Endothelial cell of umbilical vein (primary cell): ENCODE results near the gene LGALS12. TPM values are rescaled to one million over a fixed set of nuclear protein-coding genes. Genes with fewer than 3 reads are reported as not detected.

Experiments used
- BruUV-seq: library from RNA; stranded (reverse); fragments of 400-500 nt; replicated peaks from 2 replicates; lab custom pipeline; 2021; lab: Mats Ljungman, UMichigan
- CTCF ChIA-PET: fragments of 300-600, 350-600 bp; sonication (Branson Sonifier 250); formaldehyde crosslinking; loops from one replicate; lab custom pipeline; 2021; ENCODE audit warnings: antibody characterized with exemption, inconsistent platforms; lab: Charles Lee
- POLR2A ChIA-PET: fragments of 300-600, 350-600 bp; sonication (Branson Sonifier 250); formaldehyde crosslinking; loops from one replicate; lab custom pipeline; 2021; ENCODE audit warnings: antibody characterized with exemption, inconsistent platforms; lab: Charles Lee
- DNase-seq: peaks from one replicate; pipeline ENCODE4 v3.0.0-alpha.2; 2011; ENCODE audit warnings: low read depth, low spot score
- FAIRE-seq: peaks from 2 replicates; lab custom pipeline; 2011; peaks lifted over from hg19 to GRCh38; lab: Jason Lieb, UNC
- H2AFZ ChIP-seq: 2 replicates; pipeline ENCODE4 v1.6.0; 2012; ENCODE audit warnings: low read depth, low read length, control low read depth, inconsistent platforms
- H3K27ac ChIP-seq: 2 replicates; pipeline ENCODE4 v1.5.1; 2011; ENCODE audit warnings: low read depth, mild to moderate bottlenecking, control low read depth, low read length, moderate library complexity; ENCODE audit not compliant: insufficient read depth
- H3K27me3 ChIP-seq, 2 experiments: 2 replicates each; pipeline versions ENCODE4 v1.6.0 to v1.6.1; 2011; ENCODE audit warnings: low read length in 2 of 2, mixed read lengths in 1 of 2; ENCODE audit not compliant: control insufficient read depth in 2 of 2, insufficient read depth in 2 of 2
- H3K36me3 ChIP-seq, 2 experiments: 2 replicates in 1 of 2; 3 replicates in 1 of 2; pipeline ENCODE4 v1.5.1; 2011; ENCODE audit warnings: low read length in 2 of 2, mild to moderate bottlenecking in 1 of 2, moderate library complexity in 1 of 2; ENCODE audit not compliant: control insufficient read depth in 2 of 2, insufficient read depth in 2 of 2; ENCODE audit errors: extremely low read depth in 1 of 2
- H3K4me1 ChIP-seq: 3 replicates; pipeline ENCODE4 v1.5.1; 2011; ENCODE audit warnings: mild to moderate bottlenecking, low read length; ENCODE audit not compliant: control insufficient read depth, insufficient read depth; ENCODE audit errors: extremely low read depth
- H3K4me2 ChIP-seq: 2 replicates; pipeline ENCODE4 v1.6.1; 2011; ENCODE audit warnings: low read length, control low read depth, mixed read lengths; ENCODE audit not compliant: insufficient read depth
- H3K4me3 ChIP-seq, 3 experiments: fragments of 200-600 bp in 1 of 3; sonication (generic), shearing (Covaris generic) in 1 of 3; replicated peaks in 1 of 3; 2 replicates each; pipeline ENCODE4 v1.5.1; 2011 to 2016; ENCODE audit warnings: control low read depth in 3 of 3, low read length in 3 of 3, mild to moderate bottlenecking in 2 of 3, inconsistent platforms in 1 of 3, low read depth in 1 of 3, moderate library complexity in 1 of 3; ENCODE audit not compliant: insufficient read depth in 1 of 3
- H3K79me2 ChIP-seq: 2 replicates; pipeline ENCODE4 v1.6.0; 2012; ENCODE audit warnings: low read length, inconsistent platforms; ENCODE audit not compliant: control insufficient read depth, insufficient read depth
- H3K9ac ChIP-seq: replicated peaks from 2 replicates; pipeline ENCODE3; 2011; ENCODE audit warnings: low read length, control low read depth; ENCODE audit not compliant: insufficient read depth; ENCODE audit errors: extremely low read depth
- H3K9me1 ChIP-seq: replicated peaks from 3 replicates; pipeline ENCODE4 v1.6.0; 2011; ENCODE audit warnings: mild to moderate bottlenecking, low read length; ENCODE audit not compliant: control insufficient read depth, insufficient read depth; ENCODE audit errors: extremely low read depth
- H3K9me3 ChIP-seq: replicated peaks from 2 replicates; pipeline ENCODE4 v1.5.1; 2012; ENCODE audit warnings: low read length, inconsistent platforms; ENCODE audit not compliant: control insufficient read depth, insufficient read depth
- H4K20me1 ChIP-seq: replicated peaks from 2 replicates; pipeline ENCODE3; 2011; ENCODE audit warnings: mild to moderate bottlenecking, low read length; ENCODE audit not compliant: control insufficient read depth, insufficient read depth; ENCODE audit errors: extremely low read depth
- EZH2 ChIP-seq: IDR thresholded peaks from 2 replicates; pipeline ENCODE4 v1.6.1; 2012; ENCODE audit warnings: borderline replicate concordance, low read depth, mild to moderate bottlenecking, moderate library complexity, low read length, inconsistent platforms; ENCODE audit not compliant: severe bottlenecking
- FOS ChIP-seq: IDR thresholded peaks from 2 replicates; pipeline ENCODE4 v1.6.1; 2011; ENCODE audit warnings: mild to moderate bottlenecking, low read length, moderate library complexity, borderline replicate concordance; ENCODE audit not compliant: insufficient read depth
- GATA2 ChIP-seq: IDR thresholded peaks from 2 replicates; pipeline ENCODE4 v1.7.0; 2011; ENCODE audit warnings: low read depth, mild to moderate bottlenecking, moderate library complexity, mixed read lengths, low read length; ENCODE audit not compliant: insufficient read length, insufficient read depth
- JUN ChIP-seq: IDR thresholded peaks from 2 replicates; pipeline ENCODE4 v1.6.1; 2011; ENCODE audit warnings: borderline replicate concordance, low read depth; ENCODE audit not compliant: insufficient read length, insufficient read depth
- MYC ChIP-seq: IDR thresholded peaks from one replicate; pipeline ENCODE4 v1.6.1; 2011; ENCODE audit warnings: mild to moderate bottlenecking, low read depth, low read length
- POLR2A ChIP-seq: IDR thresholded peaks from 2 replicates; pipeline ENCODE4 v1.6.1; 2012; ENCODE audit warnings: low read depth, mild to moderate bottlenecking, control low read depth, low read length
- POLR2AphosphoS5 ChIP-seq: IDR thresholded peaks from 2 replicates; pipeline ENCODE4 v1.6.1; 2012; ENCODE audit warnings: low read depth, mild to moderate bottlenecking, control low read depth, low read length, moderate library complexity; ENCODE audit not compliant: insufficient read depth
- dilution Hi-C: fragments of 300-500 bp; cut with MboI; formaldehyde crosslinking; loops from one replicate; pipeline ENCODE4 v1.15.0; 2019; ENCODE audit warnings: low sequenced_read_pairs; ENCODE audit not compliant: extremely low pct_ligation_motif_present
- intact Hi-C: fragments of 100-400 bp; cut with micrococcal nuclease; formaldehyde crosslinking; loops from one replicate; pipeline ENCODE4 v1.10.0; 2022
- polyA plus RNA-seq, 4 experiments: library from polyadenylated mRNA; depleted of rRNA in 3 of 4; stranded (reverse) in 3 of 4; unstranded in 1 of 4; fragments of >200 nt; gene quantifications; 2 replicates each; pipeline versions ENCODE4 v1.2.1 to v1.2.3, GENCODE V29; 2011 to 2012; ENCODE audit warnings: missing spikeins in 1 of 4
- total RNA-seq: library from RNA; stranded (reverse); gene quantifications from 2 replicates; pipeline ENCODE4 v1.2.3, GENCODE V29; 2021
- TF ChIP-seq, protein P1 (sequence below): IDR thresholded peaks from 2 replicates; pipeline ENCODE4 v1.6.1; 2011; ENCODE audit not compliant: insufficient read depth, insufficient read length
- TF ChIP-seq, protein P2 (sequence below), 2 donors: IDR thresholded peaks; 1 replicate in 1 of 2; 2 replicates in 1 of 2; pipeline ENCODE4 v1.5.1; 2011; ENCODE audit warnings: low read length in 2 of 2, mild to moderate bottlenecking in 2 of 2, moderate library complexity in 2 of 2, control low read depth in 1 of 2, inconsistent platforms in 1 of 2, low read depth in 1 of 2; ENCODE audit not compliant: insufficient read depth in 1 of 2; ENCODE audit errors: extremely low read depth in 1 of 2

The LGALS12 gene
- total and polyA plus RNA-seq, 2 donors (not counting 3 experiments of a cell fraction or from before 2014, with no cell fraction given): not detected

DNA sequence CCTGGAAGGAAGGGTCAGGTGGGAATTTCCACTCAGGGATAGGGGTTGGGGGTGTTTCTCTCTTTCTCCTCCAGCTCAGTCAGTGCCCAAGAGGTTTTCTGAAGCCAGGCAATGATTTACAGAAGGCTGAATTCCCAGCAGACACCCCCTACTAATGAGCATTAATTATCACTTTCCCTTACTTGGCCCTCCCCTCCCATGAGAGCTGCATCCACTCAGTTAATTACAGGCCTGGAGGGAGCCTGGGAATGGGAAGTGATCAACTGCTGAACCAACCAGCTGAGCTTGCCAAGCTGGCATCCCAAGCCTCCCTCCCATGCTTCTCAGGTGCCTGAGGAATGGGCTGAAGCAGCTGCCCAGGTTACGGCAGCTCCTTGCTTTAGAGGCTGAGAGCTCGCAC is 992 bp downstream of the LGALS12 start:
- Histone ChIP-seq H3K9me3 (no peaks in the 10 kb centered on the region), H3K27ac (no peak overlapping the region), H3K9ac (no peak overlapping the region), H3K27me3 (peaks cover 0 to 11% of the 10 kb centered on the region in 2 experiments), H3K4me3 (no peak overlapping the region), H3K4me2 (no peak overlapping the region), H3K36me3 (no peaks in the 10 kb centered on the region), H4K20me1 (no peaks in the 10 kb centered on the region), H2AFZ (no peak overlapping the region), H3K9me1 (no peaks in the 10 kb centered on the region), H3K4me1 (no peaks in the 10 kb centered on the region), H3K79me2 (no peaks in the 10 kb centered on the region)
- intact Hi-C loops: no loop called here
- POLR2A ChIA-PET: no interaction called here
- no TSS peak for BruUV-seq
- no peak for FAIRE-seq
- CTCF ChIA-PET: interaction anchor here (1.2 to 4.2 kb wide), 2 partner anchors 28 to 471 kb away, joined by 4 to 18 read pairs; no protein-coding TSS in a partner anchor
- dilution Hi-C loops: no loop called here
- no peak for DNase-seq
- TF ChIP-seq, protein P1, sequence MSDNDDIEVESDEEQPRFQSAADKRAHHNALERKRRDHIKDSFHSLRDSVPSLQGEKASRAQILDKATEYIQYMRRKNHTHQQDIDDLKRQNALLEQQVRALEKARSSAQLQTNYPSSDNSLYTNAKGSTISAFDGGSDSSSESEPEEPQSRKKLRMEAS: no peak
- TF ChIP-seq EZH2 (no peak), MYC (no peak), FOS (no peak), POLR2AphosphoS5 (no peak), POLR2A (no peak), GATA2 (no peak), JUN (no peak)
- TF ChIP-seq, protein P2, sequence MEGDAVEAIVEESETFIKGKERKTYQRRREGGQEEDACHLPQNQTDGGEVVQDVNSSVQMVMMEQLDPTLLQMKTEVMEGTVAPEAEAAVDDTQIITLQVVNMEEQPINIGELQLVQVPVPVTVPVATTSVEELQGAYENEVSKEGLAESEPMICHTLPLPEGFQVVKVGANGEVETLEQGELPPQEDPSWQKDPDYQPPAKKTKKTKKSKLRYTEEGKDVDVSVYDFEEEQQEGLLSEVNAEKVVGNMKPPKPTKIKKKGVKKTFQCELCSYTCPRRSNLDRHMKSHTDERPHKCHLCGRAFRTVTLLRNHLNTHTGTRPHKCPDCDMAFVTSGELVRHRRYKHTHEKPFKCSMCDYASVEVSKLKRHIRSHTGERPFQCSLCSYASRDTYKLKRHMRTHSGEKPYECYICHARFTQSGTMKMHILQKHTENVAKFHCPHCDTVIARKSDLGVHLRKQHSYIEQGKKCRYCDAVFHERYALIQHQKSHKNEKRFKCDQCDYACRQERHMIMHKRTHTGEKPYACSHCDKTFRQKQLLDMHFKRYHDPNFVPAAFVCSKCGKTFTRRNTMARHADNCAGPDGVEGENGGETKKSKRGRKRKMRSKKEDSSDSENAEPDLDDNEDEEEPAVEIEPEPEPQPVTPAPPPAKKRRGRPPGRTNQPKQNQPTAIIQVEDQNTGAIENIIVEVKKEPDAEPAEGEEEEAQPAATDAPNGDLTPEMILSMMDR (IDR thresholded peaks at IDR 0.05; ENCODE audit: extremely low read depth in 1 of 2, insufficient read depth in 1 of 2, low read depth in 1 of 2, low read length in 2 of 2): no peak
